ENCODE data around the gene BRD4.

GRCh38 chr19:15378534-15379082 is 46.3 kb upstream of the BRD4 start:
- no peak for TF ChIP-seq CTCF (IDR thresholded peaks at IDR 0.05; ENCODE audit: extremely low read depth in 1 of 2, insufficient read depth in 1 of 2, low read depth in 1 of 2, low read length in 2 of 2)
- TF ChIP-seq POLR2AphosphoS5 (IDR thresholded peaks at IDR 0.05; ENCODE audit: insufficient read depth, low read depth, low read length) = peak; percentile 24
- no peak for TF ChIP-seq GATA2 (IDR thresholded peaks at IDR 0.05; ENCODE audit: insufficient read depth, insufficient read length, low read depth, low read length)
- TF ChIP-seq POLR2A (IDR thresholded peaks at IDR 0.05; ENCODE audit: low read depth, low read length) = no peak
- no peak for TF ChIP-seq EZH2 (IDR thresholded peaks at IDR 0.05; ENCODE audit: borderline replicate concordance, low read depth, low read length, severe bottlenecking)
- no peak for TF ChIP-seq MAX (IDR thresholded peaks at IDR 0.05; ENCODE audit: insufficient read depth, insufficient read length)
